NB4 (cell line): ENCODE measurements around the gene RBM27.

Source experiments
- POLR2A ChIP-seq: IDR thresholded peaks from 2 replicates; pipeline ENCODE4 v1.6.1; 2011; ENCODE audit warnings: mild to moderate bottlenecking; ENCODE audit not compliant: insufficient read length; ENCODE audit errors: extremely low read depth
- TF ChIP-seq, protein P1 (sequence below): IDR thresholded peaks from one replicate; pipeline ENCODE4 v1.5.1; 2012; ENCODE audit warnings: low read depth, low read length
- TF ChIP-seq, protein P2 (sequence below): IDR thresholded peaks from 2 replicates; pipeline ENCODE4 v1.6.1; 2011; ENCODE audit warnings: low read depth, low read length

DNA sequence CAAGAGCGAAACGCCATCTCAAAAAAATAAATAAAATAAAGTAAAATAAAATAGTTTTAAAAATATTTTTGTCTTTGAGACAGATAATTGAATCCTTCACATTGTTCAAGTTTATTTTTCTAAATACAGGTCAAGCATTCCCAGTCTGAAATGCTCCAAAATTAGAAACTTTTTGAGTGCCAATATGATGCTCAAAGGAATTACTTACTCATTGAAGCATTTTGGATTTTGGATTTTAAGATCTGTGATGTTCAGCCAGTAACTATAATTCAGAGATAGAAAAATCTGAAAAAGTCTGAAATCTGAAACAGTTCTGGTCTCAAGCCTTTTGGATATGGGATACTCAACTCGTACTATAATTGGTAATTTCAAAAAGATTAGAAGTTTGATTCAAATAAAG, 39.8 kb downstream of the RBM27 start:
- no peak for TF ChIP-seq POLR2A
- TF ChIP-seq, protein P1, sequence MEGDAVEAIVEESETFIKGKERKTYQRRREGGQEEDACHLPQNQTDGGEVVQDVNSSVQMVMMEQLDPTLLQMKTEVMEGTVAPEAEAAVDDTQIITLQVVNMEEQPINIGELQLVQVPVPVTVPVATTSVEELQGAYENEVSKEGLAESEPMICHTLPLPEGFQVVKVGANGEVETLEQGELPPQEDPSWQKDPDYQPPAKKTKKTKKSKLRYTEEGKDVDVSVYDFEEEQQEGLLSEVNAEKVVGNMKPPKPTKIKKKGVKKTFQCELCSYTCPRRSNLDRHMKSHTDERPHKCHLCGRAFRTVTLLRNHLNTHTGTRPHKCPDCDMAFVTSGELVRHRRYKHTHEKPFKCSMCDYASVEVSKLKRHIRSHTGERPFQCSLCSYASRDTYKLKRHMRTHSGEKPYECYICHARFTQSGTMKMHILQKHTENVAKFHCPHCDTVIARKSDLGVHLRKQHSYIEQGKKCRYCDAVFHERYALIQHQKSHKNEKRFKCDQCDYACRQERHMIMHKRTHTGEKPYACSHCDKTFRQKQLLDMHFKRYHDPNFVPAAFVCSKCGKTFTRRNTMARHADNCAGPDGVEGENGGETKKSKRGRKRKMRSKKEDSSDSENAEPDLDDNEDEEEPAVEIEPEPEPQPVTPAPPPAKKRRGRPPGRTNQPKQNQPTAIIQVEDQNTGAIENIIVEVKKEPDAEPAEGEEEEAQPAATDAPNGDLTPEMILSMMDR, result no peak
- TF ChIP-seq, protein P2, sequence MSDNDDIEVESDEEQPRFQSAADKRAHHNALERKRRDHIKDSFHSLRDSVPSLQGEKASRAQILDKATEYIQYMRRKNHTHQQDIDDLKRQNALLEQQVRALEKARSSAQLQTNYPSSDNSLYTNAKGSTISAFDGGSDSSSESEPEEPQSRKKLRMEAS, result no peak
